Activated CD4-positive, CD25-positive, alpha-beta regulatory T cell treated with anti-CD3 and anti-CD28 coated beads, Interleukin-2, amount 50 U/mL, for 16 hours (primary cell): ENCODE results near the gene PRODH2.
A peak's percentile ranks its signal among the peaks of the same experiment; 100 is the strongest.
"Not testable (repeated sequence)": the region's sequence is repeated elsewhere in the genome, so short reads cannot be mapped to it uniquely, and the experiment has no call there.

Source experiments
- DNase-seq: peaks from one replicate; pipeline ENCODE4 v3.0.0-alpha.2; 2020; ENCODE audit warnings: low read depth, low spot score

PRODH2 gene

DNA sequence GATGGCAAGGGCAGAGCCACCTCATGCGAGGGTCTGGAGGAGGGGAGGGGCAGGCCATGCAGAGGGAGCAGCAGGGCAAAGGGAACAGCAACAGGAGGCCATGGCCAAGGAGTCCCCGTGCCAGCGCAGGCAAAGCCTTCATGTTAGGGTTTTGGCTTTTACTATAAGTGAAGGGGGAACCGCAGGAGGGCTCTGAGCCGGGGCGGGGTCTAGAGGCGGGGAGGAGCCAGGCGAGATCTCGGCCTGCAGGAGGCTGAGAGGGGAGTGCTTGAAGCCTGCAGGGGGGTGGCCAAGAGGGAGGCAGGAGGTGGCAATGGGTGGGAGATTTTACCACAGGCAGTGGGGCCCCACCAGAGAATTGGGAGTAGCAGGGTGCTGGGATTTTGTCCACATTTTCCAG is 31.0 kb downstream of the PRODH2 start:
- no peak for DNase-seq

DNA sequence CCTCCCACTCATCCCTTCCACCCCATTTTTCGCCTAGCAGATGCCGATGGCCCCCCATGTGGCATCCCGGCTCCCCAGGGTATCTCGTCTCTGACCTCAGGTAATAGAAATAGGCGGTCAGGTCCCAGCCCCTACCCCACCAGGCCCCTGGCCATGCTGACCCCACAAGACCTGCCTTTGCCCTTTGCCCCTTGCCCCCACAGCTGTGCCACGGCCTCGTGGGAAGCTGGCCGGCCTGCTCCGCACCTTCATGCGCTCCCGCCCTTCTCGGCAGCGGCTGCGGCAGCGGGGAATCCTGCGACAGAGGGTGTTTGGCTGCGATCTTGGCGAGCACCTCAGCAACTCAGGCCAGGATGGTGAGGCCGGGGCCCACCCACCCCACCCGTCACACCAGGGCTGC is 31.9 kb downstream of the PRODH2 start:
- no peak for DNase-seq

DNA sequence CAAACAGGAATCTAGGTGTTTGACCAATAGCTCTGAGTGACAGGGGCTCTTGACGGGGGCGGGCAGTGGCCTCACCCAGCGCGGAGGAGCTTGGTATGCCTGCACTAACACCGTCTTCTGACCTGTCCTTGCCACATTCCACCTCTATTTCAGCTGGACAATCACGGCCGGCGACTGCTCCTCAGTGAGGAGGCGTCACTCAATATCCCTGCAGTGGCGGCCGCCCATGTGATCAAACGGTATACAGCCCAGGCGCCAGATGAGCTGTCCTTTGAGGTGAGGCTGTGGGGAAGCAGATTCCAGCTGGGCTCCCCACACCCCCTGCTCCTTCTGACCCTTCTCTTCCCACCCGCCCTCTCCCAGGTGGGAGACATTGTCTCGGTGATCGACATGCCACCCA is 32.6 kb downstream of the PRODH2 start:
- DNase-seq = no peak

DNA sequence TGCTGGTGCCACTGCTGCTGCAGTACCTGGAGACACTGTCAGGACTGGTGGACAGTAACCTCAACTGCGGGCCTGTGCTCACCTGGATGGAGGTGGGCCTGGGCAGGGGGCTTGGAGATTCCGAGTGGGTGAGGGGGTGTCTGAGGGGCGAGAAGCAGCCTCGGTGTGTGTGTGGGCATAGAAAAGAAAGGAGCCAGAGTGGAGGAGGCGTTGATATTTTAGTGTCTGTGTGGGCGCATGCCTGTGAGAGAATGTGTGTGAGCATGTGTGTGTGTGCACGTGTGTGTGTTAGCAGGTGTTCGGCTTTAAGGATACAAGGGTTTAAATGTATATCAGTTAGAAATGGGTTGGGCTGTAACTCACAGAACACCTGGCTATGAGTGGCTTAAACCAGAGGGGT is 33.6 kb downstream of the PRODH2 start:
- DNase-seq = no peak

DNA sequence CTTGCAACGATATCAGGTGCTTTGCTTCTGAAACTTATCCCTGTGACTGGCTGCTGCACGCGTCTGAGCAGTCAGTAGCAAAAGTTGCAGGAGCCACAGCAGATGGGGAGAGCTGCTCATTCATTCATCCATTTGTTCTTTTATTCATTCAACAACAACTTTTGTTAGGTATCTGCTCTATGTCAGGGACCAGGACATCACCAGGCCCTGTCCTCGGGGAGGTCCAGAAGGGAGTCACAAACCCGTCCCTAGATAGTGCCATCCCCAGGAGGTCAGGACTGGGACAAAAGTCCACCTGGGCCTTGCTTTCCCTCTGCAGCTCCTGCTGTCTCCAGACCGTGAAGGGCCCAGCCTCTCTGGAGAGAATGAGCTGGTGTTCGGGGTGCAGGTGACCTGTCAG is 34.7 kb downstream of the PRODH2 start:
- DNase-seq = no peak

DNA sequence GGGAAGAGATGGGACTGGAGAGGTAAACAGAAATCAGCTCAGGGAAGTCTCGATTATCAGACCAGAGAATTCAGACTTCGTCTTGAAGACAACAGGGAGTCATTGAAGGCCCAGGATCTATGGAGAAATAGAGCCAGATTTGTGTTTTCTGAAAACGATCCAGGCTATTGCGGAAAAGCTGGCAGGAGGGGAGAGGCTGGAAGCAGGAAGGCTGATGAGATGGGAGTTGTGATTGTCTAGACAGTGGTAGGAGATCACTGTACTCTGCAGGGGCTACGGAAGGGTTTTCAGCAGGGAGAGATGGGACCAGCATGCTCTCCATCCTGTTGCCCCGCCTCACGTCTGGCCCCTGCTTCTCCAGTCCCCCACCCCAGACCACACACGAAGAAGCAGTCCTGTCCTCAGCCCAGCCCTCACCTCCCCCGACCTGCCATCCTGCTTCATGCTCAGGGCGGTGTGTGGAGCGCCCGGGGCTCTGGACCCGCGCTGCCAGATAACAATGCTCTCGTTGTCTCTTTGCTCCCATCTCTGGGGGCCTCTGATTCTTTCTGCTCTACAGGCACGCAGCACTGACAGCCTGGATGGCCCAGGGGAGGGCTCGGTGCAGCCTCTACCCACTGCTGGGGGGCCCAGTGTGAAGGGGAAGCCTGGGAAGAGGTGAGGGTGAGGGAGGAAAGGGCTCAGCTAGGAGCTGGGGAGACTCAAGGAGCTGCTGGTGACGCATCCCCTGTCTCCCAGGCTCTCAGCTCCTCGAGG is 35.4 kb downstream of the PRODH2 start:
- no peak for DNase-seq

DNA sequence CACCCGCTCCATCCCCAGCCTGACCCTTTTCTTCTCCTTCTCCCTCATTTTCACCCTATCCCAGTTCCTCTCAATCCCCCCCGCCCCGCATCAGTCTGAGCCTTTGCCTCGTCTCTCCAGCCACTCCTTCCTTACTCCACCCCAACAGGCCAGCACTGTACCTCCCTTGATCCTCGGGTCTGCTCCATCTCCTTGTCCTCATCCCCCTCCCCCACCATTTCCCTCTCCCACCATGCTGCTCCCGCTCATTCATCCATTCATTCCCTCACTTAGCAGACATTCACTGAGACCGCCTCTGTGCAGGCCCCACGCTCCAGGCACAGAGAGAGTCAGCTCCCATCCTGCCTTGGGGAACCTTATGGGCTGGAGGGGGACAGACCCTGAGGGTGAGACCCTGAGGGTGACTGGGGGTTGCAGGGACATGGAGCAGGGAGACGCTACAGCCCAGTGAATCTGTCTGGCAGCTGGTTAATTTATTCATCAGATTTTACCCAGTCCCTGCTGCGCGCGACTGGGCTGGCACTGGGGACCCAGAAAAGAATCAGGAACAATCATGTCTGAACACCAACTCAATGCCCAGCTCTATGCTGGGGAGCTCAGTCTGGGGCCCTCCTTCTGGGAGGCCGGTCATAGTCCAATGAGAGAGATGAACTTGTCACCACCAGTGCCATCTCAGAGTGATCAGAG is 36.4 kb downstream of the PRODH2 start:
- no peak for DNase-seq

DNA sequence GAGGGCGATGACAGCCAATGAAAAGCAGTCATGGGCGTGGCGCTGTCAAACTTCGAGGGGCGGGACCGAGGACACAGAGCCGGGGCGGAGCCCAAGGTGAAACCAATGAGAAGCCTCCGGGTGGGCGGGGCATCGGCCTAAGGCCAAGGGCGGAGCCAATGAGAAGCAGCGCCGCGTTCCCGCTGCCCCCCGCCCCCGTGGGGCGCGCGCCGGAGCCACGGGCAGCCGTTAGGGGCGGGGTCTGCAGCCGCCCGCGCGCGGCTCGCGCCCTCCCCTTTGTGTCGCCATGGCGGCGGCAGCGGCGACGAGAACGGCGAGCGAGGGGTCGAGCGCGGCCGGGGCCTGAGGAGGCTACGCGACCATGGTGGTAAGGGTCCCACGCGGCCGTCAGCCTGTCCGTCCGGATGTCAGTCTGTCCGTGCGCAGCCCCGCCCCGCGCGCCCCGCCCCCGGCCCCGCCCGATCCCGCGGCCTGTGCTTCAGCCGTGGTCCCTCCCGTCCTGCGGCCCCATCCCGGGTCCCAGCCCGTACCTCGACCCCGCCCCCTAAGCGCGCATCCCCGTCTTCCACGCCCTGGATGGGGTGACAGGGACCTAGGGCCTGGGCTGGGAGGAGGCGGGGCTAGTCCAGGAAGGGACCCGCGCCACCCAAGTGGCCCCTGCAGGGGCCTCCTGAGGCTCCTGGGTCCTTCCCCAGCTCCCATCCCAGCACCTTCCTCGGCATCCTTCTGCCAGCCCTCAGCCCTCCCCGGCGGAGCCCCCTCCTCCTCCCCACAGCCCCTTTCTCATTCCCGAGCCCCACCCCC is 37.1 kb downstream of the PRODH2 start, which contains the start of gene ARHGAP33:
ARHGAP33 (plus strand) TSS at position 267 of the 804 bp plus-strand sequence; CDS start at position 362, 95 bp downstream.
- DNase-seq = peak; percentile 97

DNA sequence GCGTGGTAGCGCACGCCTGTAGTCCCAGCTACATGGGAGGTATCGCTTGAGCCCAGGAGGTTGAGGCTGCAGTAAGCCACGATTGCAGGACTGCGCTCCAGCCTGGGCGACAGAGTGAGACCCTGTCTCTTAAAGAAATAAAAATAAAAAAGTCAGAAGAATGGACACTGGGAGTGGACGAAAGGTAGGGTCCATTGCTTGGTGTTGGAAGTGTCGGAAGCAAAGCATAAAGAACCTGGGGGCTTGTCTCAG is 37.7 kb downstream of the PRODH2 start:
- DNase-seq = no peak

DNA sequence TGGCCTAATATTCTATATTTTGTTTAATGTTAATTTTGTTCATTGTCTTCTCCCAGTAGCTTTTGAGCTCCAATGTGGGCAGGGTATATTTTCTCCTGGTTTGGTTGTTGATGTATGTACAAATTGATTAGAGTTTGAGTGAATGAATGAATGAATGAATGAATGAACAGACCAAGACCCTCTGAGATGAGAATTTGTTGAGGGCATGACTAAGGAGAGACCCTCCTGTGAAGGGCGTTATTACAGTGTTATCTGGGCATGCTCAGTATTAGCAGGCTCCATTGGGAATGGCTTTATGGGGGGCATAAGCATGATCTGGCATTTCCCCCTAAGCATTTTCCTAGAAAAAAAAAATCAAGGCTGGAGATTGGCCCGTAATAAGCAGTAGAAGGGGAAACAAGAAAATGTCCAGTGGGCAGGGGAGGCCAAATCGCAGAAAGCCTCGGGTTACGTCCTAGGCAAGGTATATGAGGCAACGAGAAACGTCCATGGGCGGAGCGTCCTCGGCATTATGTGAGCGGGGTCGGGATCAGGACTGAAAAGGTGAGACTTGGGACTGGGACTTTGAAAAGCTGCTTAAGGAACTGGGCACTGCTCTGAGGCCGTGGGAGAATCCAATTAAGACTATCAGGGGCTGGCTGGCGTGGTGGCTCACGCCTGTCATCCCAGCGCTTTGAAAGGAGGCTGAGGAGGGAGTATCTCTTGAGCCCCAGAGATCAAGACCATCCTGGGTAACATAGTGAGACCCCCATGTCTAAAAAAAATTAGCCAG is 38.2 kb downstream of the PRODH2 start:
- no peak for DNase-seq

DNA sequence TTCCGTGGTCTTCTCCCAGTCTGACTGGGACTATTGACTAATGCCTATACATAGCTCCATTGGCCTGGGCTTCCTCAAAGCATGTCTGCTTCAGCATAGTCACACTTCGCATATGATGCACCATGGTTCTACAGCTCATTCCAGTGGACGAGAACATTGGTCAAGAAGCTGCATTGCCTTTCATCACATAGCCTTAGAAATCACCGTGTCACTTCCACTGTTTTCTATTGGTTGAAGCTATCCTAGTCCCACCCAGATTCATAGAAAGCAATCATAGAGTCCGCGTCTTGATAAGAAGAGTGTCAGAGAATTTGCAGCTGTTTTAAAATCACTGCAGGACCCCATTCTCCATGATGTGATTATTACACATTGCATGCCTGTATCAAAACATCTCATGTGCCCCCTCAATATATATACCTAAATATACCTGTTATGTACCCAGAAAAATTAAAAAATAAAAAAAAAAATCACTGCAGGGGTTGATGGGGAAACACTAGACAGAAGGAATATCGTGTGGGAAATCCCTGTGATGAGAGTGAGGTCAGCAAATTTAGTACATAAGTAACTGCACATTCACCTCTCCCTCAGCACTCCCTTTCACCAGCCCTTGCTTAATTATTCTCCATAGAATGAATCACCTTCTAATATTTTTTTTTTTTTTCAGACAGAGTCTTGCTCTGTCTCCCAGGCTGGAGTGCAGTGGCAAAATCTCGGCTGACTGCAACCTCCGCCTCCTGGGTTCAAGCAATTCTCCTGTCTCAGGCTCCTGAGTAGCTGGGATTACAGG is 39.4 kb downstream of the PRODH2 start:
- DNase-seq = no peak

DNA sequence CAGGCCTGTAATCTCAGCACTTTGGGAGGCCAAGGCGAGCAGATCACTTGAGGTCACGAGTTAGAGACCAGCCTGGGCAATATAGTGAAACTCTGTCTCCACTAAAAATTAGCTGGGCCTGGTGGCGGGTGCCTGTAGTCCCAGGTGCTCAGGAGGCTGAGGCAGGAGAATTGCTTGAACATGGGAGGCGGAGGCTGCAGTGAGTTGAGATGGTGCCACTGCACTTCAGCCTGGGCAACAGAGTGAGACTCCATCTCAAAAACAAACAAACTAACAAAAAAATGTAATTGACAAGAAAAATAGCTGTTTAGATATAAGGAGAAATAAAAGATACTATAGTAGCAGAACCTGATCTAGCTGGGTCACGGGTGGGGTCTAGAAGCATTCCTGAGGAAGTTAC is 40.3 kb downstream of the PRODH2 start:
- DNase-seq = not testable (repeated sequence)

DNA sequence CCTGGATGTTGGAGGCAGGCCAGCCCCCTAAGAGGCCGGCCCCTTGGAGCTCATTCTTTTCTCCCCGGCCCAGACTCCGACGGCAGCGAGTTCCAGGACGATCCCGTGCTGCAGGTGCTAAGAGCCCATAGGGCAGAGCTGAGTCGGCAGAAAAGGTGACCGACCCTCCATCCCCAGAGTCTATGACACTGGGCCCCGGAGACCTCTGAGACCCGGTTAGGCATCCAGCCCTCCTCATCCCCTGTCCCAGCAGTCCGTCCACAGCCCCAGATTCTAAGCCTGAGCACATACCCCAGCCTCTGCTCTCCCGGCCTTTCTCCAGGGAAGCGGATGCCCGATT is 44.6 kb downstream of the PRODH2 start:
- no peak for DNase-seq

DNA sequence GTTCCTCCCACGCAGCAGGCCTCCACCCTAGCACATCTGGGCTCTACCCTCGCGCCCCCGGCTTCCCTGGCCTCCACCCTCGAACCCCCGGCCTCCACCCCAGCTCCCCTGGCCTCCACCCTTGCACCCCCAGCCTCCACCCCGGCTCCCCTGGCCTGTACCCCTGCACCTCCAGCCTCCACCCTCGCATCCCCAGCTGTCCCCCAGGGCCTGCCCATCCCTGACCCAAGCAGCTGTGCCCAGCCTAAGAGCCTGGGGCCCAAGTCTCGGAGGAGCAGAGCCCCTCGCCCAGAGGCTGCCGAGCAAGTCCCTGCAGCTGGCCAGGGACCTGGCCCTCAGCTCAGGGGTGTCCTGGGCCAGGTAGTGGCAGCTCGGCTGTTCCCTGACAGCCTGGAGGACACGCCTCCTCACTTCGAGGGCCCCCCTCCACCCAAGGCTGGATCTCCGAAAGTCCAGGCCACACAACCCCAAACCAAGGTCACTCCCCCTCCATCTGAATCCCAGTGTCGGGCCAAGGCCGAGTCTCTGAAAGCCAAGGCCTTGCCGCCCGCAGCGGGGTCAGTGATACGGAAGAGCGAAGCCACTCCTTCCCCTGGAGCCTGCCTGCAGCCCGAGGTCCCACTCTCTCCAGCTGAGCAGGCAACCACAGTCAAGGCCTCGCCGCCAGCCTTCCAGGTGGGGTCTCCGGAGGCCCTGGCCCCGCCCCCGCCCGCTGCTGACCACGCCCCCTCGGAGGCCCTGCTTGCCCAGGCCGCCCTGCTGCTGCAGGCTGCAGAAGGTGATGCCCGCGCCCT is 45.2 kb downstream of the PRODH2 start:
- no peak for DNase-seq

DNA sequence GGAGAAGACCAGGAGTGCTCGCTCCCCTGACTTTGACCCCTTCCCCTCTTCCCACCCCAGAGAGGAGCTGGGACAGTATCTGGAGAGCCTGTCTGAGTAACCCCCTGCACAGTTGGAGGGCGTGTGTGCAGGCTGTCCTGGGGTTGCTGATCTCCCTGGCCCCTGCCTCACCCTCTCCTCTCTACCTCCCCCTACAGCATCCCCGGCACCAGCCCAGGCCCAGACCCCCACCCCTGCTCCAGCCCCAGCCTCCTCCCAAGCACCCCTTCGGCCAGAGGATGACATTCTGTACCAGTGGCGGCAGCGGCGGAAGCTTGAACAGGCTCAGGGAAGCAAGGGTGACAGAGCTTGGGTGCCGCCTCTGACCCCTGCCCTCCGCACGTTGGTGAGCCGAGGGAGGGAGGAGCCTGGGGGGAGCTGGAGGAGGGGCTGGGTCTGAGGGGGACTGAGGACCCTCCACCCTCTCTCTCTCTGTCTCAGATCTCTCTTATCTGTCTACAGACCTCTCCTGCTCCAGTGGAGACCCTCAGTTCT is 46.0 kb downstream of the PRODH2 start:
- DNase-seq = no peak

DNA sequence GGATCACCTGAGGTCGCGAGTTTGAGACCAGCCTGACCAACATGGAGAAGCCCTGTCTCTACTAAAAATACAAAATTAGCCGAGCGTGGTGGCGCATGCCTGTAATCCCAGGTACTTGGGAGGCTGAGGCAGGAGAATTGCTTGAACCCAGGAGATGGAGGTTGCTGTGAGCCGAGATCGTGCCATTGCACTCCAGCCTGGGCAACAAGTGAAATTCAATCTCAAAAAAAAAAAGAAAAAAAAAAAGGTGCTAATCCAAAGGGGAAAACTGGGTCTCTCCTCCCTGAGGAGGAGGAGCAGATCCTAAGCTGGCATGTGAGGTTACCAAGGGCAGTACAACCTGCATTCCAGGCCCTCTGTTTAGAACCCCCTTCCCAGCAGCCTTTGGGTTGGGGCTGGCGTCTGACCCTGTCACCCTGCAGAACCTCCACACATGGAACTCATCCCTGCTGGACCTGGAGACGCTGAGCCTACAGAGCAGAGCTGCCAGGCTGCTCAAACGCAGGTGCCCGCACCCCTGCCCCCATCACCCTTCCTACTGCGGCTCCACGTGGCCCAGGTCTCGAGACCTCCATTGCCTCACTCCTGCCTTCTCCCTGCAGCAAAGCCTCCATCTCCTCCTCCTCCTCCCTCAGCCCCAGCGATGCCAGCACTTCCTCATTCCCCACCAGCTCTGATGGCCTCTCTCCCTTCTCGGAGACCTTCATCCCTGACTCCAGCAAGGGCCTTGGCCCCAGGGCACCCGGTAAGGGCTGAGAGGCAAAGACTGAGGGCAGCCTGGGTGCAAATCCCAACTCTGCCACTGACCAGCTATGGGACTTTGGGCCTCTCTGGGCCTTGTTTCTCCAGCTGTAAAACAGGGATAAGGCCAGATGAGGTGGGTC is 48.0 kb downstream of the PRODH2 start:
- DNase-seq = no peak

DNA sequence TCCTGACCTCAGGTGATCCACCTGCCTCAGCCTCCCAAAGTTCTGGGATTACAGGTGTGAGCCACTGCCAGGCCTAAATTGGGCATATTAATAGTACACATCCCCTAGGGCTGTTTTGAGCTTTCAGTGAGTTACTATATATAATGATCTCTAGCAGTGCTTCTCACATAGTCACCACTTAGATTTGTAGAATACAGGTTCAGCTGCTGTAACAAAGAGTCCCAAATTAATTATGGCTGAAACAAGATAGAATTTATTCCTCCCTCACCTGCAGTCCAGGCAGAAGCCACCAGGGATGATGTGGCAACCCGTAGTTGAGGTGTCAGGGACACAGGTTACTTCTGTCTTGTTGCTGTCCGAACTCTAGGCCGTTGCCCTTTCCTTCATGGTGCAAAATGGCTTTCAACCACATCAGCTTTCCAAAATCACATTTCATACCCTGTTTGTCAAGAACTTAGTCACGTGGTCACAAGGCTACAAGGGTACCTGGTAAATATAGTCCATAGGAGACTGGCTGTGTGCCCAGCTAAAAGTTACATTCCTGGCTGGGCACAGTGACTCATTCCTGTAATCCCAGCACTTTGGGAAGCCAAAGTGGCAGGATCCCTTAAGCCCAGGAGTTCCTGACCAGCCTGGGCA is 51.8 kb downstream of the PRODH2 start:
- DNase-seq = no peak

DNA sequence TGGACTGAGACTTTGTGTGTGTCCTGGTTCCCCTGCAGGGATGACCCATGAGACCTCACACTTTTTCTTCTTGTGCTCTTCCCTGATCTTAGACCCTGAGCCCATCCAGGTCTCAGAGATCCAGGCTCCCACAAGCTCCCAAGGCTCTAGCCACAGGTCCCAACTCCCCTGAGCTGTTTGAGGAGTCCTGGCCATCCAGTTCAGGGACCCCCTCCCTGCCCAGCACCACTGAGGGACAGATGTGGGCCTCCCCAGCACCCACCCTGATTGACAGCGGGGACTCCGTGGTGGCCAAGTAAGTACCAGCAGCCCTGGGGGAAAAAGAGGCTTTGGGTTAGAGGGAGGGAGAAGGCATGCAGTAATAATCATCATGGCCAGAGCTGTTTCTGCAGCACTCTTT is 52.9 kb downstream of the PRODH2 start:
- no peak for DNase-seq
